Measurements from ENCODE around the gene HIGD1C.

Gene HIGD1C

DNA sequence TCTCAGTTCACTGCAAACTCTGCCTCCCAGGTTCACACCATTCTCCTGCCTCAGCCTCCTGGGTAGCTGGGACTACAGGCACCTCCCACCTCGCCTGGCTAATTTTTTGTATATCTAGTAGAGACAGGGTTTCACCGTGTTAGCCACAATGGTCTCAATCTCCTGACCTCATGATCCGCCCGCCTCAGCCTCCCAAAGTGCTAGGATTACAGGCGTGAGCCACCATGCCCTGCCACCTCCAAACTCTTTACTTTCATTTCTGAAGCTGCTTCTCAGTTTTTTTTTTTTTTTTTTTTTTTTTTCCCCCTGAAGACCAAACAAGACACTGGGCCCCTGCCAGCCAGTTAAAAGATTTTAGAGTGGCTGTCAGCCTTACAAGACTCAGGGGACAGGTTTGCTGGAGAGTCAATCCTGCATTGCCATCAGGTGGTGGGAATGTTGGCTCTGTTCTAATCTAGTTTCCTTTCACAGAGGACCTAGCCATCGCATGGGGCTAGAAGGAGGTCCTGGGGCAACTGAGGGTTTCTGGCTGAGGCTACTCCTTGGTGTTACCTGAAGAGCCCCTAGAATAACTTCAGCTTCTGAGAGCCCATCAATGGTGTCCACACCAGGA is 37.4 kb upstream of the HIGD1C start:
- peaks cover 17% of the 10 kb centered on the region; the same call in 1 of the 2 replicates for H3K9me3 ChIP-seq (ENCODE audit: low read length)
- H3K79me2 ChIP-seq (ENCODE audit: insufficient read depth, low read length) = no peaks in the 10 kb centered on the region

DNA sequence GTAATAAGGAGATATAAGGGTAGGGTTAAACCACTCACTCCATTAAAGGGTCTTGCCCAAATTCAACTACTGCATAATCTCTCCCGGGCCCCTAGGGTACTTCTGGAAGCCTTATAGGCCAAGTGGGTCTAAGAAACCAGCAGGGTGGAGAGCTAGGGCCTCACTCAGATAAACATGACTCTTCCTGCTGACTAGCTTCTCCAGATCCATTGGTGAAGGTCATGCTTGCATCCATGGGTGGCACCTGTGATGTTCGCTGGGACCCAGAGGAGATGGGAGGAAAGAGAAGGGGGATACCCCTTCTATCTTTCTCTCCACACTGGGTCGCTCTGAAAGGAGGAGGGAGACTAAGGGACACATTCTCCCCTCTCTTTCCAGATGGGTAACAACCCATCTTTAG is 36.1 kb upstream of the HIGD1C start:
- H3F3A ChIP-seq (ENCODE audit: insufficient read depth, low read length) = no peaks in the 10 kb centered on the region
- no peaks in the 10 kb centered on the region for H3K79me2 ChIP-seq (ENCODE audit: insufficient read depth, low read length)
- no peak overlapping the region for H3K4me3 ChIP-seq (ENCODE audit: low read depth, low read length, poor library complexity, severe bottlenecking)
- H3K9me3 ChIP-seq (ENCODE audit: low read length) = peaks cover 13% of the 10 kb centered on the region; the same call in 1 of the 2 replicates
- no peak overlapping the region for H3K4me2 ChIP-seq (ENCODE audit: low read length)
- H3K27me3 ChIP-seq (ENCODE audit: insufficient read depth, low read length) = no peaks in the 10 kb centered on the region
- peaks cover 5% of the 10 kb centered on the region for H3K4me1 ChIP-seq (ENCODE audit: insufficient read depth, low read length, severe bottlenecking)
- H3K27ac ChIP-seq (ENCODE audit: low read depth, low read length, poor library complexity, severe bottlenecking) = no peak overlapping the region
- no peak overlapping the region for H2AFZ ChIP-seq (ENCODE audit: low read length)
- H3K9me2 ChIP-seq (ENCODE audit: low read depth, low read length) = no peaks in the 10 kb centered on the region
- H3K9ac ChIP-seq (ENCODE audit: low read length) = no peak overlapping the region
- H3K36me3 ChIP-seq (ENCODE audit: insufficient read depth, low read length) = no peaks in the 10 kb centered on the region; the same call in 1 of the 2 replicates
- H4K20me1 ChIP-seq (ENCODE audit: insufficient read depth, low read length) = no peaks in the 10 kb centered on the region
- TF ChIP-seq, protein P1, sequence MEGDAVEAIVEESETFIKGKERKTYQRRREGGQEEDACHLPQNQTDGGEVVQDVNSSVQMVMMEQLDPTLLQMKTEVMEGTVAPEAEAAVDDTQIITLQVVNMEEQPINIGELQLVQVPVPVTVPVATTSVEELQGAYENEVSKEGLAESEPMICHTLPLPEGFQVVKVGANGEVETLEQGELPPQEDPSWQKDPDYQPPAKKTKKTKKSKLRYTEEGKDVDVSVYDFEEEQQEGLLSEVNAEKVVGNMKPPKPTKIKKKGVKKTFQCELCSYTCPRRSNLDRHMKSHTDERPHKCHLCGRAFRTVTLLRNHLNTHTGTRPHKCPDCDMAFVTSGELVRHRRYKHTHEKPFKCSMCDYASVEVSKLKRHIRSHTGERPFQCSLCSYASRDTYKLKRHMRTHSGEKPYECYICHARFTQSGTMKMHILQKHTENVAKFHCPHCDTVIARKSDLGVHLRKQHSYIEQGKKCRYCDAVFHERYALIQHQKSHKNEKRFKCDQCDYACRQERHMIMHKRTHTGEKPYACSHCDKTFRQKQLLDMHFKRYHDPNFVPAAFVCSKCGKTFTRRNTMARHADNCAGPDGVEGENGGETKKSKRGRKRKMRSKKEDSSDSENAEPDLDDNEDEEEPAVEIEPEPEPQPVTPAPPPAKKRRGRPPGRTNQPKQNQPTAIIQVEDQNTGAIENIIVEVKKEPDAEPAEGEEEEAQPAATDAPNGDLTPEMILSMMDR (IDR thresholded peaks at IDR 0.05; ENCODE audit: low read length) = no peak

More for the DNA sequence above, 37.4 kb upstream of the HIGD1C start:
- Histone ChIP-seq H2AFZ (ENCODE audit: low read length) (no peak overlapping the region), H3K27me3 (ENCODE audit: insufficient read depth, low read length) (no peaks in the 10 kb centered on the region), H3K9ac (ENCODE audit: low read length) (no peak overlapping the region), H3K4me3 (ENCODE audit: low read depth, low read length, poor library complexity, severe bottlenecking) (no peak overlapping the region), H3K9me2 (ENCODE audit: low read depth, low read length) (no peaks in the 10 kb centered on the region), H3K4me1 (ENCODE audit: insufficient read depth, low read length, severe bottlenecking) (no peaks in the 10 kb centered on the region), H3K27ac (ENCODE audit: low read depth, low read length, poor library complexity, severe bottlenecking) (no peak overlapping the region), H3F3A (ENCODE audit: insufficient read depth, low read length) (no peaks in the 10 kb centered on the region), H3K4me2 (ENCODE audit: low read length) (no peak overlapping the region), H3K36me3 (ENCODE audit: insufficient read depth, low read length) (no peaks in the 10 kb centered on the region; the same call in 1 of the 2 replicates), H4K20me1 (ENCODE audit: insufficient read depth, low read length) (no peaks in the 10 kb centered on the region)
- no peak for TF ChIP-seq EZH2 (IDR thresholded peaks at IDR 0.05; ENCODE audit: borderline replicate concordance, low read length)
- TF ChIP-seq, protein P1 (IDR thresholded peaks at IDR 0.05; ENCODE audit: low read length) = no peak

DNA sequence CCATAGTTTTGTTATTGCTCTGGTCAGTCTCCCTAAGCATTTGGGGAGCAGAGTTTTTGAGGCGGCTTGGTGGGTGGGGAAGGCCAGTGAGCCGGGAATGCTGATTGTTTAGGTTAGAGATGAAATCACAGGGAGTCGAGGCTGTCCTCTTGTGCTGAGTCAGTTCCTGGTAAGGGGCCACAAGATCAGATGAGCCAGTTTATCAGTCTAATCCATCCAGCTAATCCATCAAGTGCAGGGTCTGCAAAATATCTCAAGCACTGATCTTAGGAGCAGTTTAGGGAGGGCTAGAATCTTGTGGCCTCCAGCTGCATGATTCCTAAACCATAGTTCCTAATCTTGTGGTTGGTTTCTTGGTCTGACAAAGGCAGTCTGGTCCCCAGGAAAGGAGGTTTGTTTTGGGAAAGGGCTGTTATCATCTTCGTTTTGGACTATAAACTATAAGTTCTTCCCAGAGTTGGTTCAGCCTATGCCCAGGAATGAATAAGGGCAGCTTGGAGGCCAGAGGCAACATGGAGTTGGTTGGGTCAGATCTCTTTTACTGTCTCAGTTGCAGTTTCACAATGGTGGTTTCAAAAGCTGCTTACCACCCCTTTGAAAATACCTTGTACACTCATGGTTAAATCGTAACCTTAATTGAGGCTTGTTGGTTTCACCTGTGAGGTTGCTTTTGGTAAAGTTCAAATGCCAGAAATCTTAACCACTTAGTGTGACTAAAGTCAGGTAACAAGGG is 33.6 kb upstream of the HIGD1C start:
- H3K4me2 ChIP-seq (ENCODE audit: low read length) = no peak overlapping the region
- H3K27ac ChIP-seq (ENCODE audit: low read depth, low read length, poor library complexity, severe bottlenecking) = no peak overlapping the region
- H3K27me3 ChIP-seq (ENCODE audit: insufficient read depth, low read length) = no peaks in the 10 kb centered on the region
- peaks cover 10% of the 10 kb centered on the region; the same call in 1 of the 2 replicates for H3K9me3 ChIP-seq (ENCODE audit: low read length)
- 0 out of 2 replicates have a peak, but pooled peaks cover 9% of the 10 kb centered on the region for H3F3A ChIP-seq (ENCODE audit: insufficient read depth, low read length)
- H3K36me3 ChIP-seq (ENCODE audit: insufficient read depth, low read length) = no peaks in the 10 kb centered on the region
- no peak overlapping the region for H2AFZ ChIP-seq (ENCODE audit: low read length)
- H3K4me3 ChIP-seq (ENCODE audit: low read depth, low read length, poor library complexity, severe bottlenecking) = no peak overlapping the region
- no peaks in the 10 kb centered on the region for H4K20me1 ChIP-seq (ENCODE audit: insufficient read depth, low read length)
- H3K79me2 ChIP-seq (ENCODE audit: insufficient read depth, low read length) = no peaks in the 10 kb centered on the region
- H3K9me2 ChIP-seq (ENCODE audit: low read depth, low read length) = no peaks in the 10 kb centered on the region
- H3K4me1 ChIP-seq (ENCODE audit: insufficient read depth, low read length, severe bottlenecking) = peaks cover 29% of the 10 kb centered on the region
- no peak overlapping the region for H3K9ac ChIP-seq (ENCODE audit: low read length)
- TF ChIP-seq, protein P1 (IDR thresholded peaks at IDR 0.05; ENCODE audit: low read length) = no peak
- no peak for TF ChIP-seq EZH2 (IDR thresholded peaks at IDR 0.05; ENCODE audit: borderline replicate concordance, low read length)
